T-helper 2 cell treated with Interferon-gamma antibody and Interleukin-4, amounts not matched to agents 100 ng/mL and 5 ng/mL, for 36 hours (primary cell): ENCODE results near the gene MED17. TPM values are rescaled to one million over a fixed set of nuclear protein-coding genes. Genes with fewer than 3 reads are reported as not detected.
"Not testable (repeated sequence)": the region's sequence is repeated elsewhere in the genome, so short reads cannot be mapped to it uniquely, and the experiment has no call there.

Experiments used
- intact Hi-C: fragments of 100-400 bp; cut with micrococcal nuclease; formaldehyde crosslinking; loops from one replicate; pipeline ENCODE4 v1.15.1; 2023
- total RNA-seq: library from RNA; stranded (reverse); gene quantifications from 2 replicates; pipeline ENCODE4 v1.2.3, GENCODE V29; 2022

MED17 gene
- total RNA-seq, 1 donor from 2014 or later: 48.7 TPM

GRCh38 chr11:93757301-93757700 is 26.8 kb upstream of the MED17 start:
- intact Hi-C loops: no loop called here

GRCh38 chr11:93757924-93758865 is 25.9 kb upstream of the MED17 start:
- intact Hi-C loops: no loop called here

GRCh38 chr11:93759123-93759522 is 25.0 kb upstream of the MED17 start:
- intact Hi-C loops: not testable (repeated sequence)

GRCh38 chr11:93761910-93762309 is 22.2 kb upstream of the MED17 start:
- intact Hi-C loops: no loop called here

GRCh38 chr11:93765551-93765950 is 18.5 kb upstream of the MED17 start:
- intact Hi-C loops: no loop called here

- intact Hi-C loops: no loop called here
Measured at GRCh38 chr11:93766504-93766903, 17.6 kb upstream of the MED17 start.

GRCh38 chr11:93767018-93767417 is 17.1 kb upstream of the MED17 start:
- intact Hi-C loops: no loop called here

- intact Hi-C loops: no loop called here
Measured at GRCh38 chr11:93770160-93770559, 13.9 kb upstream of the MED17 start.

- intact Hi-C loops: no loop called here
Measured at GRCh38 chr11:93772123-93772522, 12.0 kb upstream of the MED17 start.

GRCh38 chr11:93773045-93773477 is 11.0 kb upstream of the MED17 start:
- intact Hi-C loops: no loop called here

GRCh38 chr11:93773601-93774200 is 10.4 kb upstream of the MED17 start:
- intact Hi-C loops: no loop called here

- intact Hi-C loops: not testable (repeated sequence)
Measured at GRCh38 chr11:93774560-93774959, 9.5 kb upstream of the MED17 start.

- intact Hi-C loops: no loop called here
Measured at GRCh38 chr11:93775289-93775688, 8.8 kb upstream of the MED17 start.

- intact Hi-C loops: loop anchor here (5.0 kb wide), 1 partner anchor 241 kb away; the partner anchor contains the start of gene SMCO4
Measured at GRCh38 chr11:93783362-93783761, 720 bp upstream of the MED17 start.

GRCh38 chr11:93783765-93784144 is 327 bp upstream of the MED17 start:
- intact Hi-C loops: loop anchor here (1.0 to 5.0 kb wide), 7 partner anchors 42 to 711 kb away; partner anchors contain the start of genes C11orf54, CEP295, PANX1 and SLC36A4

GRCh38 chr11:93784935-93785360 is 866 bp downstream of the MED17 start:
- intact Hi-C loops: loop anchor here (1.0 to 5.0 kb wide), 7 partner anchors 44 to 710 kb away; partner anchors contain the start of genes C11orf54, CEP295, PANX1 and SLC36A4

- intact Hi-C loops: no loop called here
Measured at GRCh38 chr11:93791493-93791892, 7.4 kb downstream of the MED17 start.

GRCh38 chr11:93796441-93797231 is 12.6 kb downstream of the MED17 start:
- intact Hi-C loops: no loop called here

GRCh38 chr11:93801366-93801765 is 17.3 kb downstream of the MED17 start:
- intact Hi-C loops: no loop called here

GRCh38 chr11:93804879-93805278 is 20.8 kb downstream of the MED17 start:
- intact Hi-C loops: no loop called here

GRCh38 chr11:93807980-93808379 is 23.9 kb downstream of the MED17 start:
- intact Hi-C loops: no loop called here
